ENCODE data around the gene CCDC121.

Gene CCDC121

GRCh38 chr2:27663285-27664153 lies 34.7 kb upstream of the CCDC121 start, which contains the start of the genes SLC4A1AP and SUPT7L:
TSS of gene SLC4A1AP (plus strand) at chr2:27663889. CDS start at chr2:27663915, 26 bp downstream.
TSS of gene SUPT7L (minus strand) at chr2:27663614. CDS start at chr2:27662192, 1,422 bp downstream.
- WGBS (ENCODE audit: insufficient coverage): 0% methylated on average over 46 of the region's 56 CpGs
- H3K9me3 ChIP-seq (ENCODE audit: control extremely low read depth in 1 of 5, control insufficient read depth in 4 of 5, insufficient read depth in 2 of 5, low read depth in 1 of 5, low read length in 4 of 5): no peaks in the 10 kb centered on the region
- H3K4me3 ChIP-seq (ENCODE audit: control insufficient read depth in 1 of 7, extremely low read depth in 1 of 7, insufficient read depth in 4 of 7, low read depth in 2 of 7, low read length in 6 of 7): peak within 1 kb of the TSS; percentile 82 to 99 (median 92)
- peak; percentile 89 to 93 (median 90) for DNase-seq
- peak within 1 kb of the TSS; percentile 94 to 96 for H3K27ac ChIP-seq (ENCODE audit: insufficient read depth in 1 of 2, low read depth in 1 of 2, low read length in 2 of 2, poor library complexity in 1 of 2, severe bottlenecking in 2 of 2)
- no peaks in the 10 kb centered on the region for H3K27me3 ChIP-seq (replicated peaks in 2 of 5; ENCODE audit: control insufficient read depth in 4 of 5, insufficient read depth in 5 of 5, low read length in 4 of 5)
- H3K36me3 ChIP-seq (ENCODE audit: control insufficient read depth in 4 of 4, insufficient read depth in 4 of 4, low read length in 3 of 4): peaks cover 14 to 40% (median 31%) of the 10 kb centered on the region in 4 experiments
- ChIA-PET POLR2A (interaction anchor here (0.5 to 0.9 kb wide), 3 partner anchors 10 to 224 kb away, joined by 3 to 4 read pairs (median 4); no protein-coding TSS in a partner anchor), CTCF (interaction anchor here (0.6 to 7.3 kb wide), 7 partner anchors 8 to 933 kb away, joined by 3 to 57 read pairs (median 3); partner anchors contain the start of genes CCDC121 and GPN1)
- H3K4me1 ChIP-seq (ENCODE audit: control extremely low read depth in 1 of 4, control insufficient read depth in 4 of 4, insufficient read depth in 4 of 4, low read length in 3 of 4): peaks cover 12 to 35% (median 25%) of the 10 kb centered on the region in 4 experiments

GRCh38 chr2:27661371-27661770 lies 32.6 kb upstream of the CCDC121 start:
- peaks cover 12 to 26% (median 20%) of the 10 kb centered on the region in 4 experiments for H3K4me1 ChIP-seq (ENCODE audit: control extremely low read depth in 1 of 4, control insufficient read depth in 4 of 4, insufficient read depth in 4 of 4, low read length in 3 of 4)
- no peak overlapping the region for H3K27ac ChIP-seq (ENCODE audit: insufficient read depth in 1 of 2, low read depth in 1 of 2, low read length in 2 of 2, poor library complexity in 1 of 2, severe bottlenecking in 2 of 2)
- WGBS (ENCODE audit: insufficient coverage): 100% methylated on average over 1 of the region's 1 CpG
- peaks cover 20 to 48% (median 36%) of the 10 kb centered on the region in 4 experiments for H3K36me3 ChIP-seq (ENCODE audit: control insufficient read depth in 4 of 4, insufficient read depth in 4 of 4, low read length in 3 of 4)
- no peak overlapping the region for H3K4me3 ChIP-seq (ENCODE audit: control insufficient read depth in 1 of 7, extremely low read depth in 1 of 7, insufficient read depth in 4 of 7, low read depth in 2 of 7, low read length in 6 of 7)
- ChIA-PET POLR2A (no interaction called here), CTCF (no interaction called here)
- no peaks in the 10 kb centered on the region for H3K27me3 ChIP-seq (replicated peaks in 2 of 5; ENCODE audit: control insufficient read depth in 4 of 5, insufficient read depth in 5 of 5, low read length in 4 of 5)
- DNase-seq: no peak
- no peaks in the 10 kb centered on the region for H3K9me3 ChIP-seq (ENCODE audit: control extremely low read depth in 1 of 5, control insufficient read depth in 4 of 5, insufficient read depth in 2 of 5, low read depth in 1 of 5, low read length in 4 of 5)

GRCh38 chr2:27655155-27655951 lies 26.5 kb upstream of the CCDC121 start:
- Histone ChIP-seq H3K27ac (ENCODE audit: insufficient read depth in 1 of 2, low read depth in 1 of 2, low read length in 2 of 2, poor library complexity in 1 of 2, severe bottlenecking in 2 of 2) (no peak overlapping the region), H3K9me3 (ENCODE audit: control extremely low read depth in 1 of 5, control insufficient read depth in 4 of 5, insufficient read depth in 2 of 5, low read depth in 1 of 5, low read length in 4 of 5) (no peaks in the 10 kb centered on the region), H3K36me3 (ENCODE audit: control insufficient read depth in 4 of 4, insufficient read depth in 4 of 4, low read length in 3 of 4) (peaks cover 41 to 89% (median 65%) of the 10 kb centered on the region in 4 experiments), H3K27me3 (replicated peaks in 2 of 5; ENCODE audit: control insufficient read depth in 4 of 5, insufficient read depth in 5 of 5, low read length in 4 of 5) (no peaks in the 10 kb centered on the region), H3K4me3 (ENCODE audit: control insufficient read depth in 1 of 7, extremely low read depth in 1 of 7, insufficient read depth in 4 of 7, low read depth in 2 of 7, low read length in 6 of 7) (no peak overlapping the region), H3K4me1 (ENCODE audit: control extremely low read depth in 1 of 4, control insufficient read depth in 4 of 4, insufficient read depth in 4 of 4, low read length in 3 of 4) (no peaks in the 10 kb centered on the region)
- DNase-seq: no peak
- WGBS (ENCODE audit: insufficient coverage): 94% methylated on average over 3 of the region's 7 CpGs
- ChIA-PET POLR2A (no interaction called here), CTCF (interaction anchor here (1.2 to 2.2 kb wide), 2 partner anchors 9 to 12 kb away, joined by 3 to 5 read pairs; partner anchors contain the start of genes SLC4A1AP and SUPT7L)

GRCh38 chr2:27653397-27653796 lies 24.6 kb upstream of the CCDC121 start:
- 100% methylated on average over 2 of the region's 2 CpGs for WGBS (ENCODE audit: insufficient coverage)

GRCh38 chr2:27652790-27653189 lies 24.0 kb upstream of the CCDC121 start:
- Histone ChIP-seq H3K27ac (ENCODE audit: insufficient read depth in 1 of 2, low read depth in 1 of 2, low read length in 2 of 2, poor library complexity in 1 of 2, severe bottlenecking in 2 of 2) (no peak overlapping the region), H3K4me3 (ENCODE audit: control insufficient read depth in 1 of 7, extremely low read depth in 1 of 7, insufficient read depth in 4 of 7, low read depth in 2 of 7, low read length in 6 of 7) (no peak overlapping the region), H3K4me1 (ENCODE audit: control extremely low read depth in 1 of 4, control insufficient read depth in 4 of 4, insufficient read depth in 4 of 4, low read length in 3 of 4) (no peaks in the 10 kb centered on the region), H3K36me3 (ENCODE audit: control insufficient read depth in 4 of 4, insufficient read depth in 4 of 4, low read length in 3 of 4) (peaks cover 36 to 95% (median 69%) of the 10 kb centered on the region in 4 experiments), H3K27me3 (replicated peaks in 2 of 5; ENCODE audit: control insufficient read depth in 4 of 5, insufficient read depth in 5 of 5, low read length in 4 of 5) (no peaks in the 10 kb centered on the region), H3K9me3 (ENCODE audit: control extremely low read depth in 1 of 5, control insufficient read depth in 4 of 5, insufficient read depth in 2 of 5, low read depth in 1 of 5, low read length in 4 of 5) (no peaks in the 10 kb centered on the region)
- ChIA-PET CTCF (no interaction called here), POLR2A (no interaction called here)
- no peak for DNase-seq
- 100% methylated on average over 1 of the region's 1 CpG for WGBS (ENCODE audit: insufficient coverage)

More at GRCh38 chr2:27653397-27653796, 24.6 kb upstream of the CCDC121 start:
- no peak overlapping the region for H3K4me3 ChIP-seq (ENCODE audit: control insufficient read depth in 1 of 7, extremely low read depth in 1 of 7, insufficient read depth in 4 of 7, low read depth in 2 of 7, low read length in 6 of 7)
- no peaks in the 10 kb centered on the region for H3K4me1 ChIP-seq (ENCODE audit: control extremely low read depth in 1 of 4, control insufficient read depth in 4 of 4, insufficient read depth in 4 of 4, low read length in 3 of 4)
- no peaks in the 10 kb centered on the region for H3K9me3 ChIP-seq (ENCODE audit: control extremely low read depth in 1 of 5, control insufficient read depth in 4 of 5, insufficient read depth in 2 of 5, low read depth in 1 of 5, low read length in 4 of 5)
- no peak for DNase-seq
- CTCF ChIA-PET: no interaction called here
- POLR2A ChIA-PET: interaction anchor here (0.7 kb wide), 1 partner anchor 387 kb away, joined by 3 read pairs; no protein-coding TSS in a partner anchor
- no peak overlapping the region for H3K27ac ChIP-seq (ENCODE audit: insufficient read depth in 1 of 2, low read depth in 1 of 2, low read length in 2 of 2, poor library complexity in 1 of 2, severe bottlenecking in 2 of 2)
- no peaks in the 10 kb centered on the region for H3K27me3 ChIP-seq (replicated peaks in 2 of 5; ENCODE audit: control insufficient read depth in 4 of 5, insufficient read depth in 5 of 5, low read length in 4 of 5)
- H3K36me3 ChIP-seq (ENCODE audit: control insufficient read depth in 4 of 4, insufficient read depth in 4 of 4, low read length in 3 of 4): peaks cover 34 to 89% (median 66%) of the 10 kb centered on the region in 4 experiments

- ChIA-PET CTCF (no interaction called here), POLR2A (no interaction called here)
- H3K4me3 ChIP-seq (ENCODE audit: control insufficient read depth in 1 of 7, extremely low read depth in 1 of 7, insufficient read depth in 4 of 7, low read depth in 2 of 7, low read length in 6 of 7): no peak overlapping the region
- no peak for DNase-seq
- peaks cover 37 to 95% (median 68%) of the 10 kb centered on the region in 4 experiments for H3K36me3 ChIP-seq (ENCODE audit: control insufficient read depth in 4 of 4, insufficient read depth in 4 of 4, low read length in 3 of 4)
- no peak overlapping the region for H3K27ac ChIP-seq (ENCODE audit: insufficient read depth in 1 of 2, low read depth in 1 of 2, low read length in 2 of 2, poor library complexity in 1 of 2, severe bottlenecking in 2 of 2)
- H3K9me3 ChIP-seq (ENCODE audit: control extremely low read depth in 1 of 5, control insufficient read depth in 4 of 5, insufficient read depth in 2 of 5, low read depth in 1 of 5, low read length in 4 of 5): no peaks in the 10 kb centered on the region
- H3K27me3 ChIP-seq (replicated peaks in 2 of 5; ENCODE audit: control insufficient read depth in 4 of 5, insufficient read depth in 5 of 5, low read length in 4 of 5): no peaks in the 10 kb centered on the region
- no peaks in the 10 kb centered on the region for H3K4me1 ChIP-seq (ENCODE audit: control extremely low read depth in 1 of 4, control insufficient read depth in 4 of 4, insufficient read depth in 4 of 4, low read length in 3 of 4)
These were observed 23.5 kb upstream of the CCDC121 start for GRCh38 chr2:27652341-27652740.

Data from common myeloid progenitor, CD34-positive (primary cell).